Mucosa of stomach (tissue), 1 donor: ENCODE results near the gene MTHFD1.

Source experiments
- H3K27me3 ChIP-seq: one replicate; pipeline ENCODE4 v1.7.0; 2013; ENCODE audit warnings: mild to moderate bottlenecking, low read length; ENCODE audit not compliant: control insufficient read depth, insufficient read depth
- H3K36me3 ChIP-seq: one replicate; pipeline ENCODE4 v1.7.0; 2013; ENCODE audit warnings: low read length; ENCODE audit not compliant: control insufficient read depth, insufficient read depth
- H3K4me1 ChIP-seq: one replicate; pipeline ENCODE4 v1.7.0; 2013; ENCODE audit warnings: mild to moderate bottlenecking, low read length; ENCODE audit not compliant: control insufficient read depth, insufficient read depth
- H3K4me3 ChIP-seq: one replicate; pipeline ENCODE4 v1.7.0; 2013; ENCODE audit warnings: low read length
- H3K9ac ChIP-seq: one replicate; pipeline ENCODE4 v1.7.0; 2013; ENCODE audit warnings: mild to moderate bottlenecking, low read length, moderate library complexity
- H3K9me3 ChIP-seq: one replicate; pipeline ENCODE4 v1.7.0; 2013; ENCODE audit warnings: mild to moderate bottlenecking, low read length, moderate library complexity; ENCODE audit not compliant: control insufficient read depth
- donor health status: Pancreatic carcinoma.

The MTHFD1 gene

GRCh38 chr14:64478634-64479250 lies 90.6 kb downstream of the MTHFD1 start:
- H3K9me3 ChIP-seq: no peaks in the 10 kb centered on the region
- no peaks in the 10 kb centered on the region for H3K27me3 ChIP-seq
- H3K9ac ChIP-seq: no peak overlapping the region
- H3K4me1 ChIP-seq: no peaks in the 10 kb centered on the region
- no peaks in the 10 kb centered on the region for H3K36me3 ChIP-seq
- no peak overlapping the region for H3K4me3 ChIP-seq

GRCh38 chr14:64488590-64489099 lies 100.5 kb downstream of the MTHFD1 start:
- Histone ChIP-seq H3K27me3 (no peaks in the 10 kb centered on the region), H3K4me3 (no peak overlapping the region), H3K4me1 (no peaks in the 10 kb centered on the region), H3K36me3 (no peaks in the 10 kb centered on the region), H3K9me3 (no peaks in the 10 kb centered on the region), H3K9ac (no peak overlapping the region)

GRCh38 chr14:64491637-64492036 lies 103.5 kb downstream of the MTHFD1 start:
- Histone ChIP-seq H3K4me3 (no peak overlapping the region), H3K36me3 (no peaks in the 10 kb centered on the region), H3K4me1 (no peaks in the 10 kb centered on the region), H3K9ac (no peak overlapping the region), H3K27me3 (no peaks in the 10 kb centered on the region), H3K9me3 (no peaks in the 10 kb centered on the region)

DNA sequence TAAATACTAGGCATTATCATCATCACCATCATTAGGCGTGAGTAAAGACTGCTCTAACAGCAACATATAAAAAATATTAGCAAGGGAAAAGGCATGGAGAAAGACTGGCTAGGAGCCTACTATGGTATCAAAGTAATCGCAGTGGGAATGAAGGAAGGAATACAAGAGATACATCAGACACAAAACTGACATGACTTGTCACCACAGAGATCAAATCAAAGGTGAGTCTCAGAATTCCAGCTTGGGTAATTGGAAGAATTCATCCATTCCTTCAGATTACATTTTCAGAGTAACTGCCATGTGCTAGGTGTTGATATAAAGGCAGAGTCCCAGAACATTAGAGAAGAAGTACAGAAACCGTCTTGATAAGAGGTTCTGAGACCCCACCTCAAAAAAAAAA lies 105.3 kb downstream of the MTHFD1 start:
- Histone ChIP-seq H3K27me3 (no peaks in the 10 kb centered on the region), H3K36me3 (no peaks in the 10 kb centered on the region), H3K4me1 (no peaks in the 10 kb centered on the region), H3K4me3 (no peak overlapping the region), H3K9me3 (no peaks in the 10 kb centered on the region), H3K9ac (no peak overlapping the region)

GRCh38 chr14:64495252-64495651 lies 107.1 kb downstream of the MTHFD1 start:
- no peak overlapping the region for H3K9ac ChIP-seq
- H3K4me3 ChIP-seq: no peak overlapping the region
- H3K36me3 ChIP-seq: no peaks in the 10 kb centered on the region
- H3K9me3 ChIP-seq: no peaks in the 10 kb centered on the region
- H3K27me3 ChIP-seq: no peaks in the 10 kb centered on the region
- H3K4me1 ChIP-seq: no peaks in the 10 kb centered on the region

- H3K4me1 ChIP-seq: peaks cover 7% of the 10 kb centered on the region
- no peaks in the 10 kb centered on the region for H3K9me3 ChIP-seq
- no peak overlapping the region for H3K4me3 ChIP-seq
- H3K36me3 ChIP-seq: no peaks in the 10 kb centered on the region
- no peaks in the 10 kb centered on the region for H3K27me3 ChIP-seq
- H3K9ac ChIP-seq: no peak overlapping the region
Measured at GRCh38 chr14:64496764-64497163, 108.6 kb downstream of the MTHFD1 start.

- H3K4me1 ChIP-seq: peaks cover 18% of the 10 kb centered on the region
- H3K9ac ChIP-seq: peak overlapping the region; percentile 11
- H3K9me3 ChIP-seq: no peaks in the 10 kb centered on the region
- no peaks in the 10 kb centered on the region for H3K36me3 ChIP-seq
- H3K27me3 ChIP-seq: no peaks in the 10 kb centered on the region
- no peak overlapping the region for H3K4me3 ChIP-seq
Measured at GRCh38 chr14:64500088-64500487, 111.9 kb downstream of the MTHFD1 start.

DNA sequence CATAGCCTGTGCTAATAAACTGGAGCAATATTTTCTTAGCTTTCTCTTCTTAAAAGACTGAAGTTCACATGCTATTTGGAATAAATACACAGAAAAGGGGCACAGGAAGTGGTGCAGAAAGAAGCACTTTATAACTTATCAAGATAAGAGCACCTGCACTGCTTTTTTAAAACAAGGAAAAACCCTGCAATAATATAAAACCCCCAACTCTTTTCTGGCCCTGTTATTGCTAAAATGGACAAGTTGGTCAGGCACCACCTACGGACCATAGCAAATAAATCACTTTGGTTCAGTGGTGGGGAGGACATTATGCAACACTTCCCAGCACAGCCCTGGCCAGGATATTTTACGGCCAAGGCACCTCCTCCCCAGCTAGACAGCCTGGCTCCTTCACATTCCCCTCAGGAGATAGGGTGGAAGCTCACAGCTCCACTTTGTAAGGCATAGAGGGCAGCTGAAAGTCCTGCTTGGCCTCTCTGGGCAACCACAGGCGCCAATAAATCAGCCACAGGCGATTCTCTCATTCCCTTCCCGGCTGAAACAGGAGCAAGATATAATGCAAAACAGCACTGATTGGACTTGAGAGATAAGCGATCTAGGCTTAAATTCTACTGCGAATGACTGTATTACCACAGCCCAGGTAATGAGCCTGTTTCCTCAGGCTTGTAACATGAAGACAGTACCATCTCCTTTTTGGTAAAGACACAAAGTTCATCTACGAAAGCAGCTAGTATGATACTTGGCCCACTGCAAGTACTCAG lies 113.4 kb downstream of the MTHFD1 start:
- H3K4me1 ChIP-seq: peaks cover 18% of the 10 kb centered on the region
- H3K4me3 ChIP-seq: no peak overlapping the region
- H3K36me3 ChIP-seq: no peaks in the 10 kb centered on the region
- H3K27me3 ChIP-seq: no peaks in the 10 kb centered on the region
- H3K9me3 ChIP-seq: no peaks in the 10 kb centered on the region
- H3K9ac ChIP-seq: peak overlapping the region; percentile 1

- H3K9me3 ChIP-seq: no peaks in the 10 kb centered on the region
- peak overlapping the region; percentile 99 for H3K9ac ChIP-seq
- H3K36me3 ChIP-seq: no peaks in the 10 kb centered on the region
- peaks cover 18% of the 10 kb centered on the region for H3K4me1 ChIP-seq
- H3K4me3 ChIP-seq: peak overlapping the region; percentile 58
- H3K27me3 ChIP-seq: no peaks in the 10 kb centered on the region
Measured at GRCh38 chr14:64502456-64502855, 114.3 kb downstream of the MTHFD1 start.

- H3K4me3 ChIP-seq: peak overlapping the region; percentile 58
- H3K36me3 ChIP-seq: no peaks in the 10 kb centered on the region
Measured at GRCh38 chr14:64502887-64503433, 114.8 kb downstream of the MTHFD1 start.

DNA sequence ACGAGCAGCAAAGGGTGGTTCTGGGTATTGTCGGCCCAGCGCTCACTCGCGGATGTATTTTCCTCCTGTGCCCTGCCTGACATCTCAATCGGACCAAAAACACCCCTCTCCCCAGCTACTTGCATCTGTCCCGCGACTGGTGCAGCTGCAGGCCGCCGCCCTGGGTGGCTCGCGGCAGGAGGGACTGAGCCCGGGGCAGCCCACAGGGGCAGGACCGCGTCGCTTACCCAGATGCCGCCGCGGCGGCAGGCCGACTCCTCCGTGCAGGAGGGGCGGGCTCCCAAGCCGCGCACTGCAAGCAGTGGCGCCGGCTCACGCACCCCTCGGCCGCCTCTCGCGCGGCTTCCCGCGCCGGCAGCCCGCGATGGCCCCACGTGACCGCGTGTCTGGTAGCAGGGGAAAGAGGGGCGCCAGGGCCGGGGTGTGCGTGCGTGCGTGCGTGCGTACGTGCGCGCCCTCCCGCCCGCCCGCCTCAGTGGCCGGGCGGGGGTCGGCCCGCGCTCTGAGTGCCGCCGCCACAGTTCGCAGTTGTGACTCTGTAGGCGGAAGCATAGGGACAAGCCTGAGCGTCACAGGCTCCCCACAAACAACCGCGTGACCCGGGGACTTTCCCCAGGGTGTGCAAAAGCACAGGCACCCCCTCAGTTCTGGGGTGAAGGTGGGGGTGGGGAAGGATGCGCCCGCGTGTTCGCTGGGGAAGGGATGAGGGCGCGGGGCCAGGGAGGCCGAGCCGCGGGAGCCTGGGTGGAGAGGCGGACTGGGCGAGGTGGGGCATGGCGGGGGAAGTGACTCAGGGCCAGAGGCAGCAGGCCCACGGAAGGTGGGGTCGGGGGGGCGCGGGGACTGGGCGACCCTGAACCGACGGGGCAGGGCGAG lies 115.5 kb downstream of the MTHFD1 start, which contains the start of gene ZBTB25:
Gene ZBTB25, minus strand, starts transcription at position 405 of the 876 bp plus-strand sequence. CDS start 13,305 bp downstream, outside the sequence.
- H3K36me3 ChIP-seq: no peaks in the 10 kb centered on the region
- peak within 1 kb of the TSS; percentile 58 for H3K4me3 ChIP-seq
- peaks cover 23% of the 10 kb centered on the region for H3K4me1 ChIP-seq
- no peaks in the 10 kb centered on the region for H3K27me3 ChIP-seq
- no peaks in the 10 kb centered on the region for H3K9me3 ChIP-seq
- peak within 1 kb of the TSS; percentile 99 for H3K9ac ChIP-seq

More at GRCh38 chr14:64502887-64503433, 114.8 kb downstream of the MTHFD1 start:
- Histone ChIP-seq H3K9me3 (no peaks in the 10 kb centered on the region), H3K9ac (peak overlapping the region; percentile 99), H3K27me3 (no peaks in the 10 kb centered on the region), H3K4me1 (peaks cover 18% of the 10 kb centered on the region)
